T-helper 1 cell treated with Interleukin-12 subunit alpha and Interleukin-12 subunit beta and Interleukin-4 antibody, amounts not matched to agents 30 μg/mL and 1 μg/mL, for 36 hours (primary cell): ENCODE data around the gene CHSY1.
A peak's percentile ranks its signal among the peaks of the same experiment; 100 is the strongest.

ENCODE experiments used
- H3K27ac Mint-ChIP-seq: one replicate; pipeline ENCODE4 v1.8.0; 2021; ENCODE audit warnings: mild to moderate bottlenecking, mixed read lengths
- H3K27me3 Mint-ChIP-seq: one replicate; pipeline ENCODE4 v1.8.0; 2021; ENCODE audit warnings: low read depth, mixed read lengths
- H3K36me3 Mint-ChIP-seq: one replicate; pipeline ENCODE4 v1.8.0; 2021; ENCODE audit warnings: low read depth, mixed read lengths
- H3K4me1 Mint-ChIP-seq: one replicate; pipeline ENCODE4 v1.8.0; 2021; ENCODE audit warnings: low read depth, mixed read lengths
- H3K4me3 Mint-ChIP-seq: one replicate; pipeline ENCODE4 v1.8.0; 2021; ENCODE audit warnings: mild to moderate bottlenecking, moderate library complexity, mixed read lengths
- H3K9me3 Mint-ChIP-seq: one replicate; pipeline ENCODE4 v1.8.0; 2021; ENCODE audit warnings: mixed read lengths

CHSY1 gene

DNA sequence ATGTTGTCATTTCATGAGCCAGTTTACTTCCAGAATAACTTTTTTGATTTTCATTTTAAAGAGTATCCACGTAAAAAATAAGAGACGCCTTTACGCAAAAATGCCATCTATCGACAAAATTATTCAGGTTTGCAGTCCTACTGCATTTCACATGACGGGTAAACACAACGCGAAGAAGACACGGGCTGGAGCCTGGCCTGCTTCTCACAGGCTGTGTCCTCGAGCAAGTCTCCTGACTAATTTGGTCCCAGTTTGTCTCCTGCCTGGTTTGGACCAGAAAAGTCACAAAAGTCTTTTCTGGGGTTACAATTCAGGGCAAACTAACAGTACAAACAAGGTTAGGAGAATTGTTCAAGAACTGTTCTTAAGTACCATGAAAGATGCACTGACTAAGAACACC lies 51.7 kb downstream of the CHSY1 start:
- Mint-ChIP-seq H3K27ac (peak overlapping the region; percentile 86), H3K4me3 (peak overlapping the region; percentile 63), H3K9me3 (no peaks in the 10 kb centered on the region), H3K36me3 (peaks cover 5% of the 10 kb centered on the region), H3K4me1 (peaks cover 74% of the 10 kb centered on the region), H3K27me3 (no peaks in the 10 kb centered on the region)

DNA sequence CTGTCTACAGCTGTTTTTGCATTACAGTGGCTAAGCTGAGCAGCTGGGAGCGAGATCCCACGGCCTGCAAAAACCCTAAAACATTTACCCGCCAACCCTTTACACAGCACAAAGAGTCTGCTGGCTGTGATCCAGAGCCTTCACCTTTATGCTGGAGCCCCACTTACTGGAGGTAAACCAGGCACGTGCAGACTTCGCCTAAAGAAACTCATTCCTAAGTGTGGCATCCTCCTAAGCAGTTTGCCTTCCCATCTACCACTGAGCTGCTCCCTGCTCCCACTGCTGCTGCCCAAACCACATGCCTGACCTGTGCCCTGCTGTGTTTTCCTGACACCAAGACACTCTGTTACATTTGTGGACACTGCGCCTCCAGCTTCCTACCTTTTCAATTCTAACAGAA lies 53.0 kb downstream of the CHSY1 start:
- H3K27ac Mint-ChIP-seq, result peak overlapping the region; percentile 86
- H3K36me3 Mint-ChIP-seq, result peaks cover 4% of the 10 kb centered on the region
- H3K4me3 Mint-ChIP-seq, result peak overlapping the region; percentile 63
- no peaks in the 10 kb centered on the region for H3K9me3 Mint-ChIP-seq
- H3K27me3 Mint-ChIP-seq, result no peaks in the 10 kb centered on the region
- H3K4me1 Mint-ChIP-seq, result peaks cover 78% of the 10 kb centered on the region

DNA sequence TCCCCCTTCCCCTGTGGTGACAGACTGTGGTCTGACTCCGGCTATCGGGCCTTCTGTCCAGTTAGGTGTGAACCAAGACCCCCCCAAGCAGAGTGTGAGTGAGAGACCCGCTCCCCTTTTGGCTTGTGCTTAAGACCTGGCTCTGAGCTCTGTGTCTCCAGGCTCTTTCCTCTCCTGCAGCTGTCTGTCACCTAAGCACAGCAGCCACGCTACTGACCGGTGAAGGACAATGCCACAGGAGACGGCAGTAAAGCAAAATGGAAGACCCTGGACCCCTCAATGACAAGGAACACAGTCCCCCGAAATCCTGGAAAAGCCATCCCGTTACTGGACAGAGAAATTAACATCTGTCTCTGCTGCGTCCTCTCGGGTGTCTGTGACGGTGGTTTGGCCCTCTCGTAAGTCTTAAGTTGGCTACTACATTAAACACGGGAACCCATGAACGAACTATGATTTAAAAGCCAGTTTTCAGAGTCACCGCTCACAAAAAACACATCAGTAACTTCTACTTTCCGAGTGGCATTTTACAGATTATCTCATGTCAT lies 53.7 kb downstream of the CHSY1 start:
- peak overlapping the region; percentile 86 for H3K27ac Mint-ChIP-seq
- H3K4me1 Mint-ChIP-seq, result peaks cover 78% of the 10 kb centered on the region
- no peaks in the 10 kb centered on the region for H3K9me3 Mint-ChIP-seq
- H3K4me3 Mint-ChIP-seq, result peak overlapping the region; percentile 32
- H3K36me3 Mint-ChIP-seq, result peaks cover 2% of the 10 kb centered on the region
- no peaks in the 10 kb centered on the region for H3K27me3 Mint-ChIP-seq

DNA sequence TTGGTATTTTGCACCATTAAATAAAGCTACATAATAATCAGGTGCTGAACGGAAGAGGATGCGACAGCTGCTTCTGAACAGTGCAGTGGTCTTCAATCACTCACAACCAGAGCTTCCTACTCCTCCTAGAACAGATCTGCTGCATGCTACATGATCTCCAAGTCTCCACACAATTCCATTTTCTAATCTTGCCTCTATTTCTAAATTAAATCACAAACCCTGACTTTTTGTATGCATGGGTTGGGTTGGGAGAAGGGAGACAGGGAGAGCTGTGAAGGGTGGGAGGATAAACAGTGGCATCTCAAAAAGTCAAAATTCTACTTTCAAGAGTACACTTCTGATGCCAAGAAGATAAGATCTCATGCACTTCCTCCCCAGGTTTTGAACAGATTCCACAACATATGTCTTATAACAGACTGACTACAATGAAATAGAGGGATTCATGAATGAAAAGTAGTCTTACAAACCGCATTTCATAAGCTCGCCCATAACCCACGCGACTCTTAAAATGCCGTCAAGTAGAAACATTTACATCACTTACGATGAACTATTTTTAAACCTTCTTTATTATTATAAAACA lies 57.2 kb downstream of the CHSY1 start:
- Mint-ChIP-seq H3K4me3 (peak overlapping the region; percentile 49), H3K4me1 (peaks cover 78% of the 10 kb centered on the region), H3K36me3 (peaks cover 7% of the 10 kb centered on the region), H3K9me3 (no peaks in the 10 kb centered on the region), H3K27ac (peak overlapping the region; percentile 72), H3K27me3 (no peaks in the 10 kb centered on the region)

DNA sequence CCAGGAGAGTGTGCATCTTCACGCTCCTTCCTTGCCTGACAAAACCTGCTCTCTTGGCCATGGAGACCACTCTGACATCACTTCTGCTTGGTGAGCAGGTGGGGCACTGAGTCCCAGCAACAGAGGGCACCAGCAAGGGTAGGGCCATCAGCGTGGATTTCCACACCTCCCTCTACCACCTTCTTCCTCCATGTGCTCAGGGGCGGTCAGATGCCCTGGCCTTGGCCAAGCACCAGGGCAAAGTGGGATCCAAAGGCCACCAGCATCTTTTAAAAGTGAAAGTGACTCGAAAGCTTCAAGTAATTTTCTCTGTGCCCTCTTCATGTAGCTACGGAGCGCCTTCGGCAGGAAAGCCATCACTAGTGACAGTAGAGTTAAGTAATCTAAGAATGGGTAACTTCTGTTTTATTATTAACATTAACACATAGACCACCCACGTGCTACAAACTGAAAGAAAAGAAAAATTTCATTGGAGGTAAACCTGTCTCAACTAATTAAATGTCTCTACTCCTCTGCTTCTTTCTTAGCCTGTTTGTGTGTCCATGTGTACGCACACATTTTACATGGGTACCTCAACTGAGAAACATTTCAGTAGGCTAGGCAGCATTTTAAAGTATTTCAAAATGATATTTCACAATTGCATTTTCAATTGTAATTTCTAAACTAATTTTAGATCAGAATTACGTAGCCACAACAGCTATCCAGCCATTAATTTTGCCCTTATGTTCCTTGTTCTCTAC lies 57.9 kb downstream of the CHSY1 start:
- no peaks in the 10 kb centered on the region for H3K9me3 Mint-ChIP-seq
- H3K27me3 Mint-ChIP-seq, result no peaks in the 10 kb centered on the region
- peak overlapping the region; percentile 72 for H3K27ac Mint-ChIP-seq
- peaks cover 7% of the 10 kb centered on the region for H3K36me3 Mint-ChIP-seq
- peak overlapping the region; percentile 49 for H3K4me3 Mint-ChIP-seq
- H3K4me1 Mint-ChIP-seq, result peaks cover 76% of the 10 kb centered on the region

DNA sequence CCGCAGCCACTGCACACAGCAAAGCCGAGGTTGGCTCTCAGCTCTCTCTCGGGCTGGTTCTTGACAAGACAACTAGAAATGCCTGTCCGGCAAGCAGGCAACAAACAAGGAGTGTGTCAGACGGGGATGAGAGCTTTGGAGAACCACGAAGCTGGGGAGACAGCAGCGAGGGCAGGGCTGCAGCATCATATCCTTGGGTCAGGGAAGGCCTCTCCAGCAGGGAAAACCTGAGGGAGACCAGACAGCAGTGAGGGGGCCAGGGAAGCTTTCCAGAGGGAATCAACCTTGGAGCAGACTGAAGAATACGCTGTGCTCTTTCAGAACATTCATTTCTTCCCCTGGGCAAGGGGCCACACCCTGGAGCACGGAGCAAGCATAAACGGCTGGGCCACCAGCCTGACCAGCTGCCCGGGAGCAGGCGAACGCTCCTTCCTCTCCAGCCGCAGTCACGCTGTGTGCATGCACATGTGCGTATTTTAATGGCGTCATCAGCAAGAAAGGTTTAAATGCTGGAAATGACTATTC lies 58.7 kb downstream of the CHSY1 start:
- H3K9me3 Mint-ChIP-seq, result no peaks in the 10 kb centered on the region
- H3K4me1 Mint-ChIP-seq, result peaks cover 74% of the 10 kb centered on the region
- H3K27me3 Mint-ChIP-seq, result no peaks in the 10 kb centered on the region
- H3K27ac Mint-ChIP-seq, result no peak overlapping the region
- no peak overlapping the region for H3K4me3 Mint-ChIP-seq
- H3K36me3 Mint-ChIP-seq, result peaks cover 10% of the 10 kb centered on the region

DNA sequence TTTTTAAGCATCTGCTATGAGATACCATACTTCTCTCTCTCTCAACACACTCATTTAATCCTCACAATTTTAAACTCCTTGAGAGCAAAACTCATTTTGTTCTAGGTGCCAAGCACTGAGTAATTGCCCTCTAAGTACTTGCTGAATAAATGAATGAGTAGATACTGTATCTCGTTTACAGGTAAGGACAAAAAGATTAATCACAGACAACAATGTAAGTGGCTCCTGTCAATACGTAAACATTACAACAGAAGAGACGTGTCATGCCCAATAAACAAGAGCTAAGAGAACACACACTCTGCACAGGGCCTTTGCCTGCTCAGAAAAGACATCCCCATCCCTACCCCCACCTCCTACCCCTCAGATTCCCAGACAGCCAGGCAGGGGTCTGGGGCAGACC lies 59.8 kb downstream of the CHSY1 start:
- Mint-ChIP-seq H3K9me3 (no peaks in the 10 kb centered on the region), H3K27me3 (no peaks in the 10 kb centered on the region), H3K27ac (peak overlapping the region; percentile 68), H3K4me3 (peak overlapping the region; percentile 38), H3K4me1 (peaks cover 73% of the 10 kb centered on the region), H3K36me3 (peaks cover 14% of the 10 kb centered on the region)

DNA sequence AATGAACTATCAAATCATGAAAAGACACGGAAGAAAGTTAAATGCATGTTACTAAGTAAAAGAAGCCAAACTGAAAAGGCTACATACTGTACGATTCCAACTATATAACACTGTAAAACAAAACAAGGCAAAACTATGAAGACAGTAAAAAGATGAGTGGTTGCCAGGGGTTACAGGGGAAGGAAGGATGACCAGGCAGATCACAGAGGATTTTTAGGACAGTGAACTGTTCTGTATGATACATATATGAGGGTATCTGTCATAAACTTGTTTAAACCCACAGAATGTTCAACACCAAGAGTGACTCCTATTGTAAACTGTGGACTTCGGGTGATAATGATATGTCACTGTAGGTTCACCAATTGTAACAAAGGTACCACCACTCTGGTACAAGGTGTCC lies 60.6 kb downstream of the CHSY1 start:
- peaks cover 74% of the 10 kb centered on the region for H3K4me1 Mint-ChIP-seq
- H3K27me3 Mint-ChIP-seq, result no peaks in the 10 kb centered on the region
- H3K27ac Mint-ChIP-seq, result peak overlapping the region; percentile 43

DNA sequence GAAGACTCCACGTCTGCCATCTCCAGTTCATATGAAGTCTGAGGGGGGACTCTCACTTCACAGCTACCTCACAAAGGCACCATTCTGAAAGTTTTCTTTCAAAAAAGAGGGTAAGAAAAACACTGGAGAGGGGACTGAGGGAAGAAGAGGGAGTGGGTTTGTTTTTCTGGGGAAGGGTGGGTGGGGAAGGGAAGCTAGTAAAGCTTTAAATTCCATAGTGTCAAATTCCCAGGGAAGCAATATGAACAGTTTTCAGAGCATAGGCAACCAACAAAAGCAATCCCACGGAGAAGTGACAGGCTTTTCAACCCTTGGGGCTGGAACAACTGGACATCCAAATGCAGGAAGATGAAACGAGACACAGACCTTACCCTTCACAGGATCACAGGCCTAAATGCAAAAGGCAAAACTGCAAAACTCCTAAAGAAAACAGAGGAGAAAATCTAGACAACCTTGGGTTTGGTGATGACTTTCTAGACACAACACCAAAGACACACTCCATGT lies 61.7 kb downstream of the CHSY1 start:
- H3K9me3 Mint-ChIP-seq, result no peaks in the 10 kb centered on the region
- H3K36me3 Mint-ChIP-seq, result peaks cover 14% of the 10 kb centered on the region
- no peaks in the 10 kb centered on the region for H3K27me3 Mint-ChIP-seq
- peak overlapping the region; percentile 36 for H3K27ac Mint-ChIP-seq
- no peak overlapping the region for H3K4me3 Mint-ChIP-seq
- H3K4me1 Mint-ChIP-seq, result peaks cover 73% of the 10 kb centered on the region

More for the DNA sequence above, 60.6 kb downstream of the CHSY1 start:
- Mint-ChIP-seq H3K36me3 (peaks cover 14% of the 10 kb centered on the region), H3K4me3 (no peak overlapping the region), H3K9me3 (no peaks in the 10 kb centered on the region)

DNA sequence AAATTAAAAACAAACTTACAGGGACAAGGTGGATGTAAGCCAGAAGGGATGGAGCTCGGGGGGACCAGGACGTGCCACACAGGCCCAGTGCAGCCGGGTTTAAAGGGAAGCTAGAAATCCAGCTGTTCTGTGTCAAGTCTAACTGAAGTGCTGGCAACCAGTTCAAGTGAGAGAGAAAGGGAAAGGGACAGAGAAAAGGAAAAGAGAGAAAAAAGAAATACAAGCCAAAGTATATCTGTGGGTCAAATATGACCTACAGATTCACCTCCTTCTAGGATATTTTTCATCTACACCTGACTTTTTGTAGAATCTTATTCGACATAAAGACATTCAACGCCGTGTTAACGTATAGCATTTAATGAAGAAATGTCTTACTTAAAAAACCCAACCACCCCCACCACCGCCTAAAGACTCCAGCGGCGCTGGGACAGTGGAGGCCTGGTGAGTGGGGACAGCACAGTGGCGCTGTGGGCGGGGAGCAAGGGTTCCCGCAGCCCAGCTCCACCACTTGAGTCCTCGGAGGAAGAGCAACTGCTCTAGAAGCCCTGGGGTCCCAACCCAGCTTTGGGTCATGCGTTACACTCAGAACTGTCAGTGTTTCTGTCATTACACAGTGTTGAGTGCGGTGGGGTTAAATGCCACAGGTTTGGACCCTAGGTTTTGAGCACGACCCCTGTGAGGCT lies 62.3 kb downstream of the CHSY1 start:
- Mint-ChIP-seq H3K9me3 (no peaks in the 10 kb centered on the region), H3K4me1 (peaks cover 68% of the 10 kb centered on the region), H3K27ac (peak overlapping the region; percentile 75), H3K27me3 (no peaks in the 10 kb centered on the region), H3K4me3 (no peak overlapping the region), H3K36me3 (peaks cover 16% of the 10 kb centered on the region)

DNA sequence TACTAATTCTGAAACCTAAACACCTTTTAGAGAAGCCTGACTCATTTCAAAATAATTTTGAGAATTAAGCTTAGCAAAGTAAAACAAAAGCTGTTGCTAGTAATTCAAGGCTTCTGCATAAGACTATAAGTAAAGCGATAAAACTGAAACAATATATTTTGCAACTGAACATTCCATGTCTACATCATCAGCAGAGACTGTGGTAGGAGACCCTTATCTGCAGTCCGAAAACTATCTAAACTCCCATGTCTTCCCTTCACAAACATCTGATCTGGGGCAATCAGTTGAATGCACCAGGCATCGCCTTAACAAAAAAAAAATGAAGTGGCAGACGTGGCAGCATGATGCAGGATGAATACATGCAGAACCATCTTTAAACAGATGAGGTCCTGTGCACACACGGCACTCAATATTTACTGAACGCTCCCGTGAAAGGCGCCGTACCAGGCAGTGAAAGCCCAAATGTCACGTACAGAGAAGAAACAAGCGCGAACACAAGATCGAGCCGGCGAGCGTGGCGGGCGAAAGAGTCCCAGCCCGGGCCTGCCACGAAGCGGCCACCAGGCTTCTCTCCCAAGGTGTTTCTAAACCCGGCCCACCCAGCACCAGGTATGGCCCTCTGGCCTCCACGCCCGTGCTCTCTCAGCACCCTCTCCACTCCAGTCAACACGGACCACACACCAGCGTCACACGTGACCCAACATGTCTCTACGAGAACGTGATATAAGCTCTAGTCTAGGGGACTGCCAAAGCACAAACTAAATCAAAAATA lies 63.0 kb downstream of the CHSY1 start:
- H3K9me3 Mint-ChIP-seq, result no peaks in the 10 kb centered on the region
- H3K4me1 Mint-ChIP-seq, result peaks cover 63% of the 10 kb centered on the region
- no peaks in the 10 kb centered on the region for H3K27me3 Mint-ChIP-seq
- H3K4me3 Mint-ChIP-seq, result peak overlapping the region; percentile 21
- H3K27ac Mint-ChIP-seq, result peak overlapping the region; percentile 75
- peaks cover 16% of the 10 kb centered on the region for H3K36me3 Mint-ChIP-seq

DNA sequence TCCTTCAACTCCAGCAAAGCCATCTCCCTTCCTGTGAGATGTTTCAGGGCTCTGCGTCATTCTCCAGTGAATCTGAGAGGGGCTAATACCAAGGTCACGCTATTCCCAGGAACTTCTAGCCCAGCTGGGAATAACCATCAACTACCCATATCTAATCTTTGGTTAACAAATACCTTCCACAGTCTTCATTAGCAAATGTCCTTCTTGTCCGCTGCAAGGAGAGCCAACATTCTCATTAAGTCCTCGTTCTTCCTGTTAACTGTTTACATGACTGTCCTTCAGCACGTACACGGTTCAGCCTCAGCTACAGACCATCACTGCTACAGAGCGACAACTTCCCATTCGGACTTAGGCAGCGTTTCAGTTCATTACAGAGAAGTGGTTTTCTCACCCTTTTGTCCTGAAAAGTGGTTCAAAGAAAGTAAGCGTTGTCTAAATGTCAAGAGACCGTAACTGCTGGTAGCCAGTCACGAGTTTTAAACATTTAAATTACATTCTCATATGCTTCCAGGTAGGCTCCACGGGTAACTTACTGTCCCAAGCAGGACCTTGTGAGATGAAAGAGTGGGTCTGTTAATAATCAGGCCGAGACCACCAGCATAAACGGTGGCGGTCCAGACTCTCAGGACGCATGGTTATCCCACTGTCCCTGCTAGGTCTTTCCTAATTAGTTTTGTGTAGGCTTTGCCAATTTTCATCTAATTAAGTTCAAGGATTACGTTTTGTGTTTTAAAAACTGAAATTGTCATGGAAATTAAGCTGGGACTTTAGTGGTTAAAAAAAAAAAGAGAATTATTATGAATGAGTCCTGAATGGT lies 63.8 kb downstream of the CHSY1 start:
- Mint-ChIP-seq H3K36me3 (peaks cover 23% of the 10 kb centered on the region), H3K4me1 (peaks cover 63% of the 10 kb centered on the region), H3K4me3 (no peak overlapping the region), H3K9me3 (no peaks in the 10 kb centered on the region), H3K27me3 (no peaks in the 10 kb centered on the region), H3K27ac (peak overlapping the region; percentile 62)

DNA sequence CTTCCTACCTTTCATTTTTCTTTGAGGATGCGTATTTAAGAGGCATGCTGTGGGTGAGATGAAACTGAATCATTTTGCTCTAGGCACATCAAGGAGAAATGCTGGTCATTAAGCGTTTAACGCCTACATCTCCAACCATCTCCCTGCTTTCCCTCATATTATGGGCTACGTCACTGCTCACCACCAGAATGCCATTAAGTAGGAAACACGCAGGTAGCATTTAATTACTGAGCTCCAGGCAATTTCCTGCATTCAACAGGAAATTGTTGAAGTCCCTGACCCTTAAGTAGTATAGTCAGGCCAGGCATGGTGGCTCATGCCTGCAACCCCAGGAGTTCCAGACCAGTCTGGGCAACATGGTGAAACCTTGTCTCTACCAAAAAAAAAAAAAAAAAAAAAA lies 66.1 kb downstream of the CHSY1 start:
- Mint-ChIP-seq H3K27me3 (no peaks in the 10 kb centered on the region), H3K4me1 (peaks cover 67% of the 10 kb centered on the region), H3K36me3 (peaks cover 35% of the 10 kb centered on the region), H3K4me3 (no peak overlapping the region), H3K27ac (no peak overlapping the region), H3K9me3 (no peaks in the 10 kb centered on the region)
